Hepatocyte (in vitro differentiated cells): ENCODE results near the gene KAT2B. TPM values are rescaled to one million over a fixed set of nuclear protein-coding genes. Genes with fewer than 3 reads are reported as not detected.

Source experiments
- DNase-seq: peaks from one replicate; pipeline ENCODE4 v3.0.0-alpha.2; 2016; ENCODE audit warnings: low spot score
- H2AFZ ChIP-seq: fragments of 200-600 bp; sonication (generic); 2 replicates; pipeline ENCODE4 v1.6.0; 2016; ENCODE audit warnings: antibody characterized with exemption, mild to moderate bottlenecking
- H3K27ac ChIP-seq: fragments of 200-600 bp; sonication (generic); 2 replicates; pipeline ENCODE4 v1.5.1; 2016; ENCODE audit warnings: mild to moderate bottlenecking
- H3K27me3 ChIP-seq: fragments of 200-600 bp; sonication (generic); 2 replicates; pipeline ENCODE4 v1.6.1; 2016
- H3K36me3 ChIP-seq: fragments of 200-600 bp; sonication (generic); replicated peaks from 2 replicates; pipeline ENCODE4 v1.5.1; 2016; ENCODE audit warnings: low read depth; ENCODE audit not compliant: insufficient read depth
- H3K4me1 ChIP-seq: fragments of 200-600 bp; sonication (generic); 2 replicates; pipeline ENCODE4 v1.5.1; 2016; ENCODE audit warnings: mild to moderate bottlenecking, moderate library complexity; ENCODE audit not compliant: insufficient read depth
- H3K4me2 ChIP-seq: fragments of 200-600 bp; sonication (generic); 2 replicates; pipeline ENCODE4 v1.6.0; 2016
- H3K4me3 ChIP-seq: fragments of 200-600 bp; sonication (generic); 2 replicates; pipeline ENCODE4 v1.5.1; 2016; ENCODE audit warnings: mild to moderate bottlenecking
- H3K79me2 ChIP-seq: fragments of 200-600 bp; sonication (generic); 2 replicates; pipeline ENCODE4 v1.6.0; 2017; ENCODE audit warnings: mild to moderate bottlenecking
- H3K9me2 ChIP-seq: fragments of 200-600 bp; sonication (generic); replicated peaks from 2 replicates; pipeline ENCODE4 v1.6.0; 2017; ENCODE audit warnings: mild to moderate bottlenecking; ENCODE audit not compliant: insufficient read depth
- H3K9me3 ChIP-seq: fragments of 200-600 bp; sonication (generic); 2 replicates; pipeline ENCODE4 v1.5.1; 2016; ENCODE audit warnings: low read depth, mild to moderate bottlenecking
- H4K20me1 ChIP-seq: fragments of 200-600 bp; sonication (generic); 2 replicates; pipeline ENCODE4 v1.6.0; 2016; ENCODE audit warnings: mild to moderate bottlenecking; ENCODE audit not compliant: insufficient read depth, poor library complexity, severe bottlenecking
- EZH2 ChIP-seq: fragments of 200-600 bp; sonication (generic); IDR thresholded peaks from 2 replicates; pipeline ENCODE4 v1.6.1; 2016; ENCODE audit warnings: antibody characterized with exemption, mild to moderate bottlenecking, borderline replicate concordance
- EZH2phosphoT487 ChIP-seq: fragments of 200-600 bp; sonication (generic); IDR thresholded peaks from one replicate; pipeline ENCODE4 v1.6.1; 2018; ENCODE audit warnings: antibody characterized with exemption, mild to moderate bottlenecking, low read depth, moderate library complexity; ENCODE audit not compliant: unreplicated experiment, severe bottlenecking
- WGBS: methylation state at CpG from one replicate; pipeline ENCODE4 v1.1.6; 2016; ENCODE audit warnings: low lambda C conversion rate; ENCODE audit errors: missing lambda C conversion rate; 5-methylcytosine and 5-hydroxymethylcytosine counted together
- polyA plus RNA-seq: library from polyadenylated mRNA; unstranded; fragments of >200 nt; fragmentation: Nextera tagmentation; extraction: Ambion mirVana; gene quantifications from 2 replicates; pipeline ENCODE4 v1.2.1, GENCODE V29; 2016
- total RNA-seq: library from RNA; depleted of rRNA; stranded (reverse); fragments of >200 nt; gene quantifications from 2 replicates; pipeline ENCODE4 v1.2.3, GENCODE V29; 2014
- TF ChIP-seq, protein P1 (sequence below): fragments of 200-600 bp; sonication (generic); IDR thresholded peaks from 2 replicates; pipeline ENCODE4 v1.5.1; 2016; ENCODE audit warnings: antibody characterized with exemption, mild to moderate bottlenecking; ENCODE audit not compliant: poor library complexity

Gene KAT2B
- total and polyA plus RNA-seq, 2 experiments from 2014 or later = 11.7 to 13.3 TPM

DNA sequence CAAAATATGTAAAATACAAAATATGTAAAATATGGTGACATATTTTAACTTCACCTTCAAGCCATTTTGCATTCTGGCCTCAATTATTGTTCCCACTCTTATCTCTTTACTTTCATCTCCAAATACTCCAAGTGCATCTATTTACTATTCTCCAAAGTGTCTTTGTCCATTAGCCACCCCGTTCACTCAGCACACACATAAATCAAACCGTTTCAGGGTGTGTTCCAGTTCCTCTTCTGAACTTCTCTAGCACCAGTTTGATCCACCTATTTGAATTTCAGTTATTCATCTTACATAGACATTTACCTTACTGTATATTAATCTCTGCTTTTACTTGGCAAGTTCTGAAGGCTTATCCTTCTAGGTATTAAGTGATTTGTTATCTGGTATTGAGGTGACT, 100.6 kb downstream of the KAT2B start:
- Histone ChIP-seq H3K79me2 (no peaks in the 10 kb centered on the region), H3K4me1 (no peaks in the 10 kb centered on the region), H3K27me3 (no peaks in the 10 kb centered on the region), H3K27ac (no peak overlapping the region), H3K9me3 (no peaks in the 10 kb centered on the region), H4K20me1 (no peaks in the 10 kb centered on the region), H3K4me2 (no peak overlapping the region), H3K4me3 (no peak overlapping the region), H3K9me2 (no peaks in the 10 kb centered on the region), H2AFZ (no peak overlapping the region), H3K36me3 (no peaks in the 10 kb centered on the region)
- DNase-seq = no peak
- TF ChIP-seq EZH2 (no peak), EZH2phosphoT487 (no peak)
- TF ChIP-seq, protein P1, sequence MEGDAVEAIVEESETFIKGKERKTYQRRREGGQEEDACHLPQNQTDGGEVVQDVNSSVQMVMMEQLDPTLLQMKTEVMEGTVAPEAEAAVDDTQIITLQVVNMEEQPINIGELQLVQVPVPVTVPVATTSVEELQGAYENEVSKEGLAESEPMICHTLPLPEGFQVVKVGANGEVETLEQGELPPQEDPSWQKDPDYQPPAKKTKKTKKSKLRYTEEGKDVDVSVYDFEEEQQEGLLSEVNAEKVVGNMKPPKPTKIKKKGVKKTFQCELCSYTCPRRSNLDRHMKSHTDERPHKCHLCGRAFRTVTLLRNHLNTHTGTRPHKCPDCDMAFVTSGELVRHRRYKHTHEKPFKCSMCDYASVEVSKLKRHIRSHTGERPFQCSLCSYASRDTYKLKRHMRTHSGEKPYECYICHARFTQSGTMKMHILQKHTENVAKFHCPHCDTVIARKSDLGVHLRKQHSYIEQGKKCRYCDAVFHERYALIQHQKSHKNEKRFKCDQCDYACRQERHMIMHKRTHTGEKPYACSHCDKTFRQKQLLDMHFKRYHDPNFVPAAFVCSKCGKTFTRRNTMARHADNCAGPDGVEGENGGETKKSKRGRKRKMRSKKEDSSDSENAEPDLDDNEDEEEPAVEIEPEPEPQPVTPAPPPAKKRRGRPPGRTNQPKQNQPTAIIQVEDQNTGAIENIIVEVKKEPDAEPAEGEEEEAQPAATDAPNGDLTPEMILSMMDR = no peak
- 40% methylated on average over 2 of the region's 2 CpGs for WGBS

- TF ChIP-seq EZH2phosphoT487 (no peak), EZH2 (no peak)
- TF ChIP-seq, protein P1 = no peak
- Histone ChIP-seq H2AFZ (no peak overlapping the region), H3K9me2 (no peaks in the 10 kb centered on the region), H3K27ac (no peak overlapping the region), H3K4me1 (no peaks in the 10 kb centered on the region), H3K79me2 (no peaks in the 10 kb centered on the region), H3K4me2 (no peak overlapping the region), H3K27me3 (no peaks in the 10 kb centered on the region), H4K20me1 (no peaks in the 10 kb centered on the region), H3K4me3 (no peak overlapping the region), H3K9me3 (no peaks in the 10 kb centered on the region), H3K36me3 (no peaks in the 10 kb centered on the region)
- DNase-seq = no peak
- WGBS = 55% methylated on average over 2 of the region's 2 CpGs
Observed at GRCh38 chr3:20141316-20141715, 101.1 kb downstream of the KAT2B start.

GRCh38 chr3:20141851-20142250, 101.6 kb downstream of the KAT2B start:
- no peaks in the 10 kb centered on the region for H3K27me3 ChIP-seq
- H3K4me1 ChIP-seq = peaks cover 3% of the 10 kb centered on the region
- H3K9me2 ChIP-seq = no peaks in the 10 kb centered on the region
- H2AFZ ChIP-seq = no peak overlapping the region
- H4K20me1 ChIP-seq = no peaks in the 10 kb centered on the region
- no peaks in the 10 kb centered on the region for H3K79me2 ChIP-seq
- no peak overlapping the region for H3K4me3 ChIP-seq
- peak; percentile 26 for DNase-seq
- no peaks in the 10 kb centered on the region for H3K9me3 ChIP-seq
- H3K27ac ChIP-seq = no peak overlapping the region
- H3K4me2 ChIP-seq = no peak overlapping the region
- 25% methylated on average over 7 of the region's 7 CpGs for WGBS
- no peaks in the 10 kb centered on the region for H3K36me3 ChIP-seq
- TF ChIP-seq EZH2 = no peak
- TF ChIP-seq, protein P1 = no peak
- TF ChIP-seq EZH2phosphoT487 = no peak

GRCh38 chr3:20142517-20142916, 102.3 kb downstream of the KAT2B start:
- Histone ChIP-seq H4K20me1 (no peaks in the 10 kb centered on the region), H3K79me2 (no peaks in the 10 kb centered on the region), H2AFZ (no peak overlapping the region), H3K27ac (no peak overlapping the region), H3K9me2 (no peaks in the 10 kb centered on the region), H3K9me3 (no peaks in the 10 kb centered on the region), H3K4me2 (no peak overlapping the region), H3K27me3 (no peaks in the 10 kb centered on the region), H3K4me1 (peaks cover 5% of the 10 kb centered on the region), H3K4me3 (no peak overlapping the region), H3K36me3 (no peaks in the 10 kb centered on the region)
- TF ChIP-seq EZH2phosphoT487 = no peak
- TF ChIP-seq, protein P1 = no peak
- TF ChIP-seq EZH2 = no peak
- 97% methylated on average over 4 of the region's 4 CpGs for WGBS
- DNase-seq = no peak
